ENCODE data around the gene SLC4A2.

Gene SLC4A2

DNA sequence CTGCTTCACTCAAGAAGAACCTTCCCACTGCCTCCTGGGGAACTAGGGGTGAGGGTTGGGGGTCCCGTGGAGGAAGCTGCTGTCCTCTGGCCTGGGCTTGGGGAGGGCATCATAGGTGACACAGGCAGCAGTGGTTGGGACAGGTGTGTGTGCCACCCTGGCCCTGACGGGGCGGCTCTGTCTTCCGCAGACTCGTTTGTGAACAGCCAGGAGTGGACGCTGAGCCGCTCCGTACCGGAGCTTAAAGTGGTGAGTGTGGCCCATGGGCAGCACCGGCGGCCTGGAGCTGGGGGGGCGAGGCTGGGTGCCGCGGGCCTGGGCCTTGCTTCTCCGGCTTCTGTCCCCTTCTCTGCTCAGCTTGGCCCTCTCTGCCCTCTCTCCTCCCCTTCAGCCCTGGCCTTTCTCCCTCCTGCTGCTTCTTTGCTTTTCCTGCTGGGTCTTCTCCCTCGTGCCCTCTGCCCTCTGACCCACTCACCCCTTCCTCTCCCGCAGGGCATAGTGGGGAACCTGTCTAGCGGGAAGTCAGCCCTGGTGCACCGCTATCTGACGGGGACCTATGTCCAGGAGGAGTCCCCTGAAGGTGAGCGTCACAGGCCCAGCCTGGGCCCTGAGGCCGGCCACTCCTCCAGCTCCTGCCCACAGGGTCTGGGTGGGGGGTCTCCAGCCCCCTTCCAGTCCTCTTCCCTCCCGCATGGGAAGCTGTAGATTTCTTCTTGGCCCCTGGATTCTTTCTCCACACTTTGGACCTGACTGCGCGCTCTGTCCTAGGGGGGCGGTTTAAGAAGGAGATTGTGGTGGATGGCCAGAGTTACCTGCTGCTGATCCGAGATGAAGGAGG is 57.4 kb downstream of the SLC4A2 start:
- DNase-seq (ENCODE audit: low read depth): no peak

DNA sequence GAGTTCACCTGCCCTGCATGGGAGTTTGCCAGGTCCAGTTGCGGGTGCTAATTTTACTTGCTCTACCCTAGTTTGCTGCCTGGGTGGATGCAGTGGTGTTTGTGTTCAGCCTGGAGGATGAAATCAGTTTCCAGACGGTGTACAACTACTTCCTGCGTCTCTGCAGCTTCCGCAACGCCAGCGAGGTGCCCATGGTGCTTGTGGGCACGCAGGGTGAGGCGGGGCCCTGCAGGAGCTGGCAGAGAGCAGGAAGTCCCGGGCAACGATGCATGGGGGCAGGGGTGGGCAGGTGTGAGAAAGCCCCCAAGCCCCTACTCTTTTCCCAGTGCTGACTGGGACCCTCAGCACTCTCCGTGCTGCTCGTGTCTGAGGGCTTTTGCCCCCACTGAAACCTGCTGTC is 58.2 kb downstream of the SLC4A2 start:
- DNase-seq (ENCODE audit: low read depth): no peak

DNA sequence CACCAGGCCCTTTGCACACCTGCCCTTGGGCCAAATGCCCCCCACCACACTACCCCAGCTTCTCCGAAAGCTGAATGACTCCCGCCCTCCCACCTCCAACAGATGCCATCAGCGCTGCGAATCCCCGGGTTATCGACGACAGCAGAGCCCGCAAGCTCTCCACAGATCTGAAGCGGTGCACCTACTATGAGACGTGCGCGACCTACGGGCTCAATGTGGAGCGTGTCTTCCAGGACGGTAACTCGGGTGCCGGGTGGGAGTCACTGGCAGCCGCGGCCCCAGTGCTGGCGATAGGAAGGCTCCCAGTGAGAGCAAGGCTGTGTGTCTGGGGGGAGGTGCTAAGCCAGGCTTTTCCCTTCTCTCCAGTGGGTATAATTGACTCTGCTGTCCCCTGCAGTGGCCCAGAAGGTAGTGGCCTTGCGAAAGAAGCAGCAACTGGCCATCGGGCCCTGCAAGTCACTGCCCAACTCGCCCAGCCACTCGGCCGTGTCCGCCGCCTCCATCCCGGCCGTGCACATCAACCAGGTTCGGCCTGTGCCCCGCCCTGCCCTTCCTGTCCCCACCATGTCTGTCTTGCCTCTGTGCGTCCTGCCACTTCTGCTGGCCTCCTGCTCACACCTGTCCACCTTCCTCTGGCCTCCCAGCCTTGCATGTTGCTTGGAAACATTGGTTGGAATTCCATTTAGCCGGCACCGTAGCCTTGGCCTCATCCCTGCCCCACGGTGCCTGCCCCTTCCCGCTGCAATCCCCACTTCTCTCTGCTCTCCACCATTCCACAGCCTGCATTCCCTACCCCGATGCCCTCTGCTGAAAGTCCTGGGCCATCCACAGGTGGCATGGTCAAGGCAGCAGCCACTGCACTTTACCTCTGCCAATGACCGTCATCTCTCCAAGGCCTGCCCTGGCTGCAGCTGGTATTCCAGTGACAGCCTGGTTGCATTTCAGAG is 59.0 kb downstream of the SLC4A2 start:
- no peak for DNase-seq (ENCODE audit: low read depth)

DNA sequence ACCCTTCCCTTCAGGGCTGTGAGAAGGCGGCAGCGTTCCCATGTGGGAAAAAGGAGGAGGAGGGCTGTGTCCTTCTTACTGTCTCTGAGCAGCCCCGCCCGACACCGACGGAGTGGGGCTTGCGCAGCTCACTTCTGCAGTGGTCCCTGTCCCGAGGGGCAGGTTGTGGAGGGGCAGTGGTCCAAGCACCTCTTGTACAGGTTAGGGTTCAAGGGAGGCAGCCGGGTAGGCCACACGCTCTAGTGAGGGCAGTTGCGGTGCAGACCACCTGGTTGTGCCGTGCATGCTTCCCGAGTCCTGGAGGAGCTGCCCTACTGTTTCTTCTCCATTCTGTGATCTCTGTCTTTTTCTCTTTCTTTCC is 59.6 kb downstream of the SLC4A2 start:
- no peak for DNase-seq (ENCODE audit: low read depth)

DNA sequence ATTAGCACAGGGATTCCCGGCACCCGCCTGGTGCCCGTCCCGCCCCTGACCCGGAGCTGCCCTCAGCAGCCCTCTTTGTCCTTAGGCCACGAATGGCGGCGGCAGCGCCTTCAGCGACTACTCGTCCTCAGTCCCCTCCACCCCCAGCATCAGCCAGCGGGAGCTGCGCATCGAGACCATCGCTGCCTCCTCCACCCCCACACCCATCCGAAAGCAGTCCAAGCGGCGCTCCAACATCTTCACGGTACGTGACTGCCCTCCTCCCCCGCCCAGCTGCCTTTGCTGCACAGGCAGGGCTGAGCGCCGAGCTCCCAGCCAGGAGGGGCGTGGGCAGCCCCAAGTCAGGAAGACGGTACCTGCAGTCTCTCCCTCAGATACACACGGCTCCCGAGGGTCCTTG is 60.5 kb downstream of the SLC4A2 start:
- no peak for DNase-seq (ENCODE audit: low read depth)

DNA sequence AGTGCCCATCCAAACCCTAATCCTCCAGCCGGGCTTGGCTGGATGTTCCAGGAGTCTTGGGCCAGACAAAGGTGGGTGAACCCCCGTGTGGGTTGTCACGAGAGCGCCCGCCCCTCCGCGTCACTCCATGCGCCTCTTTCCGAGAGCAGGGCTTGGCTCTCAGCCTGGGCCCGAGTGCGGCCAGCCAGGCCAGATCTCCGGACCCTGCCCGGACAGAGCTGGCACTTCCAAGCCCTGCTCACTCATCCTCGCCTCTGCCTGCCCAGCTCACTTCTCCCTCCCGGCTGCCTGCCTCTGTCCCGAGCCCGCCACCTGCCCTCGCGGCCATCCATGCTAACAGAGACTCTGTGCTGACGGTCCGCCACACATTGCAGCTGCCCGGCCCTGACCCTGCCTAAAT is 61.5 kb downstream of the SLC4A2 start:
- no peak for DNase-seq (ENCODE audit: low read depth)

DNA sequence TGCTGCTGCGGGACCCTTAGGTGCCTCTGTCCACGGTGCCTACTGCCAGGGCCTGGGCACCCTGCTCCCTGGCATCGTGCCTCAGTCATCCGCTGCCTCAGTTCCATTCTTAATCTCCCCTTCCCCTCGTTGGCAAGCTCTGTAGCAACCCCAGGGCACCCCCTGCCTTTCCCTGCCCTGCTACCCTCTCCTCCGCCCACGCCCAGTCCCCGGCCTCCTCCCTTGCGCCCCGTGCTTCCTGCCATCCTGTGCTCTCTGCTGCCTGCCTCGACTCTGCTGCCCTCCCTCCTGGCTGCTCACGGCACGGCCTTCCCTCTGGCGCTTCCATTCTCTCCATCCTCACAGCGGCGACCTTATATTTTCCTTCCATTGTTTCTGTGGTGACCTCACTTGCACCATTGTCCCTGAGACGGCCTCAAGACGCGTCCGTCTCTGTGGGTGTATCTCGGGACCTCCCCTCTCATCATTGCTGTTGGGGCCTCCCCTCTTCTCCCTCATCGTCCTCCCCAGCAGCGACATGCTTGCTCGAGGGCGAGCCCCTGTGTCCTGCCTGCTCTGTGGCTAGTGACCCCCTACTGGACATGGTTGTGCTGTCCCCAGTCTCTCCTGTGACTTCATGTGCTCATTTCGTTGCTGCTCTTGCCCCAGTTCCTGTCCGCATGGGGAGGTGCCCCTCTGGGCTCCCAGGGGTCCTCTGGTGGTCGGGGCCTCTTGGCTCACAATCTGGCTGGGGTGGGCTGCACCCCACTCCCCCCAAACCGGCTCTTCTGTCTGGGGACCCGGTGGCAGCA is 62.2 kb downstream of the SLC4A2 start:
- DNase-seq (ENCODE audit: low read depth): no peak

DNA sequence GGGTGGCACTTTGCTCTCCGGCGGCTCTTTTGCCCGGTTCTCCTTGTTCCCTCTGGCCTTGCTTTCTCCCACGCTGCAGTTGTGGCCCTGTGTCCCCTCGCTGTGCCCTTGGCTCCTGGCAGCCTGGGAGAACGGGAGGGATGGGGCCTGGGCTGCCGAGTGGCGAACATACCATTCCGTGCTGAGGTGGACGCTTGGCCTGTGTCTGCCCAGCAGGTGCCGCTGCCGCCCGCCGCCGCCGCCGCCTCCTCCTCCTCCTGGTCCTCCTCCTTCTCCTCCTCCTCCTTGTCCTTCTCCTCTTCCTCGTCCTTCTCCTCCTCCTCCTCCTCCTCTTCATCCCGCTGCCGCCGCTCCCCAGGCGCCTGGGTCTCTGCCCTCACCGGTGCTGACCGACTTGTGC is 62.9 kb downstream of the SLC4A2 start:
- DNase-seq (ENCODE audit: low read depth): no peak

DNA sequence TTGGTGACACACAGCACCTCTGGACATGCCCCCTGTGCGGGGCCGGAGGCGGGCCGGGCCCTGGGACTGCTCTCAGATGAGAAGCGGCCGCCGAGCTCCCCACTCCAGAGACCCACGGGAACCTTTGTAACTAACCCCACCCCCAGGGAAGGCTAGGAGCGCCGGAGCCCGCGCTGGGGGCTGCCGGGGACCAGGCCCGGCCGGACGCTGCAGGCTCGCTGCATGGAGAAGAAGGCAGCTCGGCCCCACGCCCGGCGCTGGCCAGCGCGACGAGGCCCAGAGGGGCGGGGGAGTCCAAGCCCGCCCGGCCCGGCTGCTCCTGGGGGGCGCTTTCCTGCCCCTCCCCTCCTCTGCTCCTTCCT is 63.4 kb downstream of the SLC4A2 start:
- no peak for DNase-seq (ENCODE audit: low read depth)

DNA sequence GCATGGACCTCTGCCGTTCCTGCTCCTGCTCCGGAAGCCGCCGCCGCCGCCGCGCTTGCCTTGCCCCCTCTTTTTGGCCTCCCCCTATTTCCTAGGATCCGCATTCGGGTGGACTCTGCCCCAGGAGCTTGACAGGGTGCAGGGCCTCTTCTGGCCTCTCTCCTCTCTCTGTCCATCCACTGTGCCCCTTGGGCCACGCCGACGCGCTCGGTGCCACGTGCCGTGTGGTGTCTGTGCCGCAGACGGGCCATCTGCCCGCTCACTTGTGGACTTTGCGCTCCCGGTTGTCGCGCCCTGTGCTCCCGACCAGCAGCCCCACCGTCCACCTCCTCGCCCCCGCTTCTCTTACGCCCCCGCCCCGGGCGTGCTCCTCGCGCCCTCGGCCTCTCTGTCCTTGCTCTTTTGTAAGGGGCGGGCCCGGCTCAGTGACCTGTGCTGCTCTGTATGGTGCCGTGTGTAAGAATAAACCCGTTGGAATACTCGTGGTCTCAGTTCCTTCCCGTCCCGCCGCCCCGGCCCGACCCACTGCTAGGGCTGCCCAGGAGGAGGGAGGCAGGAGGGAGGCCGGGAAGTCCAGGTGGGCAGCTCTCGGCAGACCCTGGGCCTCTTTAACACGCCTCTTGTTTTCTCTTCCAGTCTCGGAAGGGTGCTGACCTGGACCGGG is 63.9 kb downstream of the SLC4A2 start:
- DNase-seq (ENCODE audit: low read depth): no peak

DNA sequence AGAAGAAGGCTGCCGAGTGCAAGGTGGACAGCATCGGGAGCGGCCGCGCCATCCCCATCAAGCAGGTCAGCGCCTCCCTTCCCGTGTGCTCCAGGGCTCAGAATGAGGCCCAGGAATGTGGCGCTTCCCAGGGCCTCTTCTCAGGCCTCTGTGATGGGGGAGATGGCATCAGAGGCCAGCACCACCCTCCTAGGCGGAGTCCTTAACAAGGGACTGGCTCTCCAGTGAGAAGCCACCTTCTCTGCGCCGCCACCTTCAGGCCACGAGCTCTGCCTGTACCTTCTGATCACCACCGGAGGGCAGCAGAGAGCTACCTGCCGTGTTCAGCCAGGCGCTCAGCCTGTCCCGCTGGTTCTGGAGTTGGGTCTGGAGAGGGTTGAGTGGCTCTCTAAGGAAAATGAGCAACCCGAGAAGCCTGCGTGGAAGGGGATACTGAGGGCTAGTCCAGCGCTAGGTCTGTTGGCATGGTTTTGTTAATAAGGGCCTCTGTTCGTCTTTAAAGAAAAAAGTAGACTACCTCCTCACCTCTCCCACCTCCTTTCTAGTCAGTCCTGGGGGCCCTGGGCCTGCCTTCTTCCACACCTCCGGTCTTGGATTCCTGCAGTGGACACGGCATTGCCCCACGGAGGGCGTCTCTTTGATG is 64.6 kb downstream of the SLC4A2 start:
- DNase-seq (ENCODE audit: low read depth): peak; percentile 67

DNA sequence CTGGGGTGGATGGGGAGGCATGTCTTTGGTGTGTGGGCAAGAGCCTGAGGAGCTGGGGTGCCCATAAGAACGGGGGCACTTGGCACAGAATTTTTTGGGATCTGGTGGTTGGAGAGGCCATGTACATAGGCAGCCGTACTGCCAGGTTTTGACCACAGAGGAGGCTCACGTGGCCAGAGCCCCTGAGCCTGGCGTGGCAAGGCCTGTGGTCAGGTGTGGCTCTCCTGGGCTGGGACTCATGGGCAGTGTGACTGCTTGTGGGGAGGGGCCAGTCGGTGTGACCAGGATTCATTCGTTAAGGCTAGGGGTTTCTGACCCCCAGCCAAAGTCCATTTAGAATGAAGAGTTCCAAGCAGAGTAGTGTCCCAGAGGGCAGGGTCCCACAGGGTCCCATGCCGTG is 65.1 kb downstream of the SLC4A2 start:
- no peak for DNase-seq (ENCODE audit: low read depth)

DNA sequence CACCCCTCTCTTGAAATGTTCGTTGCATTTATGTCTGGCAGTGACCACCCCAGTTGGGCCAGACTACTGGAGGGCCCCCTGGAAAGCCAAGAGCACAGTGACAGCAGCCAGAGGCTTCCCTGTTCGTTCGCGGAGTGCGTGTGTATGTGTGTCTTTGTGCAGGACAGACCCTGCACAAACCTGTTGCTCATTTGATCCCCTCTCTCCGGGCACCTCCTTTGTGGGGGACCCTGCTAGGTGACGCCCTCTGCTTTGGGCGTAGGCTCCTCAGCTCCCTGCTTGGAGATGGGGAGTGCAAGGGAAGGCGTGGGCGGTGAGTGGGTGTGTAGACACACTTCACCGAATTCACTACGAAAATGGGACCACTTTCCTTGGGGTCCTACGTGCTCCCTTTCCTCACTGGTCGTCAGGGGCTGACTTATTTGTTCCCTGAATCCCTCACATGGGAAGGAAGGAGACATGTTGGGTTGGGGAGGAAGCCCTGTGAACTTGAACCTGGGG is 65.6 kb downstream of the SLC4A2 start:
- DNase-seq (ENCODE audit: low read depth): no peak

DNA sequence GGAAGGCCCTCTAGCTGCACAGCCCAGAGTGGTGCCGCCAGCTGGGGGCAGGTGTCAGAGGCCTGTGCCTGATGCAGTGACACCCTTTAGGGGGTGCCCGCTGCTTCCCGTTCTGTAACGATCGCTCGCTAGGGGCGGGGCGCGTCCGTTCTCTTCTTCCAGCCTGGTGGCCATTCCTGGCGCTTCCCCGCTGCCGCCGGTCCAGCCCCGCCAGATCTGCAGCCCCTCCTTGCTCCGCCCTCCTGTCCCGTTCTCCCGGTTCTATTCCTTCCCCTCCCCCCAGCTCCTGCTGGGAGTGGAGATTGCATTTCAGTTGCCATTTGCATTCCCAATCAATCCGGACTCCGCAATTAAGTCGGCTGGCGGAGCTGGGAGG is 66.1 kb downstream of the SLC4A2 start:
- DNase-seq (ENCODE audit: low read depth): no peak

DNA sequence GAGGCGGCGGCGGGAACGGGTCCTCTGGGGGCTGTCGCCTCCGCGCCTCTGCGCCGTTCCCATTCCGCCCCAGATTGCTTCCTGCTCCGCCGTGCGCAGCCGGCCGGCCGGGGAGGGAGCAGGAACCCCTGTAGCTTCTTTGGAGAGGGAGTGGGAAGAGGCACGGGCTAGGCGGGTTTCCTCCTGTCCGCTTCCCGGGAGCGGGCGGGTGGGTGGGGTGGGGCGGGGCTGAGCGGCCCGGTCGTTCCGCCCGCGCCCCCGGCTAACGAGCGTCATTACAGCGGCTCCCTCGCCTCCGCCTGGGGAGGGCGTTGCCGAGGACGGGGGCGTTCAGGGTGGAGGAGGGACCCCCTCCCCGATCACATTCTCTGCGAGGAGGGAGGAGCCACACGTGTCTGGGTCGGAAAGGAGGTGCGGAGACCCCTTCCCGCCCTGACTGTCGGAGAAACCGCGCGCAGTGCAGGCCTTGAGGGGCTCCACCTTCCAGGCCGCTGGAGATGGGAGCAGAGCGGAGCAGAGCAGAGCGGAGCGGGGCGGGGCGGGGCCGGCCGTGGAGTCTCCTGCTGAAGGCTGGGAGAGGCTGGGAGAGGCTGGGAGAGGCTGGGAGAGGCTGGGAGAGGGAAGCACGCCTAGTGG is 66.6 kb downstream of the SLC4A2 start:
- no peak for DNase-seq (ENCODE audit: low read depth)

Measured in stimulated activated CD8-positive, alpha-beta memory T cell treated with anti-CD3 and anti-CD28 coated beads, Interleukin-4, amount 100 ng/mL, for 24 hours (primary cell).